ENCODE data around the gene GGT1.
"Not testable (repeated sequence)": the region's sequence is repeated elsewhere in the genome, so short reads cannot be mapped to it uniquely, and the experiment has no call there.

DNA sequence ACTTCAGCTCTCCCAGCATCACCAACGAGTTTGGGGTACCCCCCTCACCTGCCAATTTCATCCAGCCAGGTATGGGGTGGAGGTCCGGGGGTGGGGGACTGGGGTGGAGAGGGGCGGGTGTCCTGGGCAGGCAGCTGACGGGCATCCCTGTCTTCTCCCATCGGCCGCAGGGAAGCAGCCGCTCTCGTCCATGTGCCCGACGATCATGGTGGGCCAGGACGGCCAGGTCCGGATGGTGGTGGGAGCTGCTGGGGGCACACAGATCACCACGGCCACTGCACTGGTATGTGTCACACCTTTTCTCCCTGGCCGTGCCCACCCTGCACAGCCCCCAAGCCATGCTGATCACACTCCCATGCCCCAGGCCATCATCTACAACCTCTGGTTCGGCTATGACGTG is 24.9 kb downstream of the GGT1 start:
- TF ChIP-seq, protein P1, sequence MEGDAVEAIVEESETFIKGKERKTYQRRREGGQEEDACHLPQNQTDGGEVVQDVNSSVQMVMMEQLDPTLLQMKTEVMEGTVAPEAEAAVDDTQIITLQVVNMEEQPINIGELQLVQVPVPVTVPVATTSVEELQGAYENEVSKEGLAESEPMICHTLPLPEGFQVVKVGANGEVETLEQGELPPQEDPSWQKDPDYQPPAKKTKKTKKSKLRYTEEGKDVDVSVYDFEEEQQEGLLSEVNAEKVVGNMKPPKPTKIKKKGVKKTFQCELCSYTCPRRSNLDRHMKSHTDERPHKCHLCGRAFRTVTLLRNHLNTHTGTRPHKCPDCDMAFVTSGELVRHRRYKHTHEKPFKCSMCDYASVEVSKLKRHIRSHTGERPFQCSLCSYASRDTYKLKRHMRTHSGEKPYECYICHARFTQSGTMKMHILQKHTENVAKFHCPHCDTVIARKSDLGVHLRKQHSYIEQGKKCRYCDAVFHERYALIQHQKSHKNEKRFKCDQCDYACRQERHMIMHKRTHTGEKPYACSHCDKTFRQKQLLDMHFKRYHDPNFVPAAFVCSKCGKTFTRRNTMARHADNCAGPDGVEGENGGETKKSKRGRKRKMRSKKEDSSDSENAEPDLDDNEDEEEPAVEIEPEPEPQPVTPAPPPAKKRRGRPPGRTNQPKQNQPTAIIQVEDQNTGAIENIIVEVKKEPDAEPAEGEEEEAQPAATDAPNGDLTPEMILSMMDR (conservative IDR thresholded peaks at IDR 0.05; ENCODE audit: low read depth, low read length) = not testable (repeated sequence)
- TF ChIP-seq EZH2 (IDR thresholded peaks at IDR 0.05; ENCODE audit: low read length, unreplicated experiment); EZH2phosphoT487 (IDR thresholded peaks at IDR 0.05; ENCODE audit: borderline replicate concordance, low read length): not testable (repeated sequence)
